SK-N-SH (cell line): Measurements from ENCODE around the gene VGLL4. TPM values are rescaled to one million over a fixed set of nuclear protein-coding genes. Genes with fewer than 3 reads are reported as not detected.

Source experiments
- CTCF ChIA-PET: fragments of 300-600, 350-600 bp; formaldehyde crosslinking; extraction: SDS; loops from one replicate; lab custom pipeline; 2021; lab: Yijun Ruan, JAX
- POLR2A ChIA-PET: fragments of 350-600 bp; sonication (Branson Sonifier 250); formaldehyde crosslinking; extraction: SDS; loops from one replicate; lab custom pipeline; 2020; ENCODE audit warnings: antibody characterized with exemption, inconsistent platforms; lab: Yijun Ruan, JAX
- DNase-seq: peaks from one replicate; pipeline ENCODE4 v3.0.0; 2012
- H2AFZ ChIP-seq: fragments of 200-600 bp; sonication (generic); 2 replicates; pipeline ENCODE4 v1.8.1; 2016; ENCODE audit warnings: antibody characterized with exemption, mild to moderate bottlenecking, low read depth
- H3F3A ChIP-seq: fragments of 200-600 bp; sonication (generic); replicated peaks from 2 replicates; pipeline ENCODE3; 2016; ENCODE audit warnings: antibody characterized with exemption, mild to moderate bottlenecking; ENCODE audit not compliant: insufficient read depth
- H3K27ac ChIP-seq, 2 experiments: fragments of 200-500 bp in 1 of 2; fragments of 200-600 bp in 1 of 2; sonication (Bioruptor generic) in 1 of 2; sonication (generic), shearing (Covaris generic) in 1 of 2; 2 replicates each; pipeline versions ENCODE4 v1.5.1 to v1.6.1; 2014 to 2016; ENCODE audit warnings: low read depth in 2 of 2, inconsistent platforms in 1 of 2, low read length in 1 of 2, mild to moderate bottlenecking in 1 of 2, mixed read lengths in 1 of 2
- H3K27me3 ChIP-seq: fragments of 200-600 bp; sonication (generic), shearing (Covaris generic); 2 replicates; pipeline ENCODE4 v1.6.1; 2016; ENCODE audit warnings: mixed run types; ENCODE audit not compliant: insufficient read depth
- H3K36me3 ChIP-seq, 2 experiments: fragments of 200-500 bp in 1 of 2; fragments of 200-600 bp in 1 of 2; sonication (Bioruptor generic) in 1 of 2; sonication (generic) in 1 of 2; replicated peaks in 1 of 2; 2 replicates each; pipeline versions ENCODE3 to v1.5.1; 2014 to 2016; ENCODE audit warnings: low read length in 1 of 2, mild to moderate bottlenecking in 1 of 2; ENCODE audit not compliant: insufficient read depth in 2 of 2, control insufficient read depth in 1 of 2
- H3K4me1 ChIP-seq, 2 experiments: fragments of 200-500 bp in 1 of 2; fragments of 200-600 bp in 1 of 2; sonication (Bioruptor generic) in 1 of 2; sonication (generic), shearing (Covaris generic) in 1 of 2; 2 replicates each; pipeline versions ENCODE4 v1.5.1 to v1.6.1; 2014 to 2016; ENCODE audit warnings: low read depth in 1 of 2, low read length in 1 of 2, mixed run types in 1 of 2; ENCODE audit not compliant: insufficient read depth in 2 of 2, control insufficient read depth in 1 of 2
- H3K4me2 ChIP-seq: fragments of 200-600 bp; sonication (generic), shearing (Covaris generic); 2 replicates; pipeline ENCODE4 v1.6.1; 2017; ENCODE audit warnings: mixed run types
- H3K4me3 ChIP-seq, 2 experiments: fragments of 200-500 bp in 1 of 2; fragments of 200-600 bp in 1 of 2; sonication (Bioruptor generic) in 1 of 2; sonication (generic), shearing (Covaris generic) in 1 of 2; 2 replicates each; pipeline versions ENCODE4 v1.5.1 to v1.8.1; 2014 to 2016; ENCODE audit warnings: low read depth in 2 of 2, inconsistent platforms in 1 of 2, low read length in 1 of 2, mild to moderate bottlenecking in 1 of 2, mixed read lengths in 1 of 2, moderate library complexity in 1 of 2
- H3K79me2 ChIP-seq: fragments of 200-600 bp; sonication (generic); 2 replicates; pipeline ENCODE4 v1.8.1; 2017; ENCODE audit warnings: mild to moderate bottlenecking; ENCODE audit not compliant: insufficient read depth
- H3K9ac ChIP-seq: fragments of 200-600 bp; sonication (generic); 2 replicates; pipeline ENCODE4 v1.6.1; 2017; ENCODE audit warnings: mixed run types
- H3K9me2 ChIP-seq: fragments of 200-600 bp; sonication (generic); 2 replicates; pipeline ENCODE4 v1.6.1; 2017; ENCODE audit warnings: mixed run types
- H3K9me3 ChIP-seq: fragments of 200-600 bp; sonication (generic); 2 replicates; pipeline ENCODE4 v1.6.1; 2017; ENCODE audit warnings: mixed run types, mild to moderate bottlenecking, moderate library complexity
- H4K20me1 ChIP-seq: fragments of 200-600 bp; sonication (generic); 2 replicates; pipeline ENCODE4 v1.6.1; 2017; ENCODE audit warnings: mild to moderate bottlenecking, mixed run types; ENCODE audit not compliant: insufficient read depth
- CHD2 ChIP-seq: fragments of 150-350 bp; IDR thresholded peaks from 2 replicates; pipeline ENCODE4 v1.6.1; 2018; ENCODE audit warnings: low read length; ENCODE audit not compliant: partially characterized antibody
- ELF1 ChIP-seq: IDR thresholded peaks from 2 replicates; pipeline ENCODE4 v1.4.0; 2012
- EP300 ChIP-seq, 2 experiments: IDR thresholded peaks; 2 replicates each; pipeline versions ENCODE4 v1.4.0 to v1.6.1; 2012; ENCODE audit warnings: borderline replicate concordance in 1 of 2, low read depth in 1 of 2, low read length in 1 of 2
- EZH2phosphoT487 ChIP-seq: fragments of 200-600 bp; sonication (generic); IDR thresholded peaks from 2 replicates; pipeline ENCODE4 v1.6.1; 2017; ENCODE audit warnings: low read depth, mixed run types, mild to moderate bottlenecking, antibody characterized with exemption, moderate library complexity, borderline replicate concordance
- FOXJ3 ChIP-seq: sonication (generic); formaldehyde crosslinking; IDR thresholded peaks from 2 replicates; pipeline ENCODE4 v1.5.1; 2020; ENCODE audit warnings: mild to moderate bottlenecking, missing genetic modification reagents
- GABPA ChIP-seq: IDR thresholded peaks from 2 replicates; pipeline ENCODE4 v1.4.0; 2012; ENCODE audit warnings: low read depth, mild to moderate bottlenecking
- GATA2 ChIP-seq: sonication (generic); formaldehyde crosslinking; IDR thresholded peaks from 2 replicates; pipeline ENCODE4 v1.5.0; 2020; ENCODE audit warnings: mild to moderate bottlenecking, missing genetic modification reagents
- JUND ChIP-seq: IDR thresholded peaks from 2 replicates; pipeline ENCODE4 v1.4.0; 2012
- MEF2A ChIP-seq: IDR thresholded peaks from 2 replicates; pipeline ENCODE4 v1.4.0; 2012; ENCODE audit warnings: low read depth, borderline replicate concordance
- NFIC ChIP-seq: IDR thresholded peaks from 2 replicates; pipeline ENCODE4 v1.4.0; 2012; ENCODE audit warnings: borderline replicate concordance
- POLR2AphosphoS5 ChIP-seq: IDR thresholded peaks from 2 replicates; pipeline ENCODE4 v1.6.1; 2012; ENCODE audit warnings: low read depth, low read length
- RFX5 ChIP-seq: IDR thresholded peaks from 2 replicates; pipeline ENCODE4 v1.6.1; 2012; ENCODE audit warnings: mild to moderate bottlenecking, improper control_type of control experiment, low read length
- SIN3A ChIP-seq: IDR thresholded peaks from 2 replicates; pipeline ENCODE4 v1.6.1; 2012; ENCODE audit warnings: low read depth, mild to moderate bottlenecking, low read length, moderate library complexity, borderline replicate concordance
- SMC3 ChIP-seq: IDR thresholded peaks from 2 replicates; pipeline ENCODE4 v1.6.1; 2012; ENCODE audit warnings: low read depth, low read length, improper control_type of control experiment
- TAF1 ChIP-seq: IDR thresholded peaks from 2 replicates; pipeline ENCODE4 v1.6.1; 2012; ENCODE audit warnings: low read depth, mild to moderate bottlenecking, low read length, moderate library complexity, borderline replicate concordance
- TCF12 ChIP-seq: IDR thresholded peaks from 2 replicates; pipeline ENCODE4 v1.4.0; 2012
- TEAD4 ChIP-seq: IDR thresholded peaks from 2 replicates; pipeline ENCODE4 v1.4.0; 2012; ENCODE audit warnings: mild to moderate bottlenecking, borderline replicate concordance; ENCODE audit not compliant: insufficient read depth
- WGBS: methylation state at CpG from one replicate; pipeline ENCODE4 v1.1.6; 2017; ENCODE audit warnings: low lambda C conversion rate; 5-methylcytosine and 5-hydroxymethylcytosine counted together
- polyA plus RNA-seq, 3 experiments: library from polyadenylated mRNA; depleted of rRNA; stranded (reverse); fragments of >200 nt; gene quantifications; 2 replicates each; pipeline ENCODE4 v1.2.3, GENCODE V29; 2012
- TF ChIP-seq, protein P1 (sequence below): IDR thresholded peaks from 2 replicates; pipeline ENCODE4 v1.4.0; 2012; ENCODE audit warnings: low read depth, borderline replicate concordance
- TF ChIP-seq, protein P2 (sequence below): fragments of 200-600 bp; sonication (generic); IDR thresholded peaks from 2 replicates; pipeline ENCODE4 v1.6.1; 2017; ENCODE audit warnings: antibody characterized with exemption, mild to moderate bottlenecking, moderate library complexity
- TF ChIP-seq, protein P3 (sequence below): IDR thresholded peaks from 2 replicates; pipeline ENCODE4; 2012
- TF ChIP-seq, protein P4 (sequence below): IDR thresholded peaks from 2 replicates; pipeline ENCODE4 v1.4.0; 2012; ENCODE audit warnings: low read depth, borderline replicate concordance

The VGLL4 gene
- polyA plus RNA-seq, 1 of the 3 experiments (the other 2 are of a cell fraction) = 48.9 TPM

DNA sequence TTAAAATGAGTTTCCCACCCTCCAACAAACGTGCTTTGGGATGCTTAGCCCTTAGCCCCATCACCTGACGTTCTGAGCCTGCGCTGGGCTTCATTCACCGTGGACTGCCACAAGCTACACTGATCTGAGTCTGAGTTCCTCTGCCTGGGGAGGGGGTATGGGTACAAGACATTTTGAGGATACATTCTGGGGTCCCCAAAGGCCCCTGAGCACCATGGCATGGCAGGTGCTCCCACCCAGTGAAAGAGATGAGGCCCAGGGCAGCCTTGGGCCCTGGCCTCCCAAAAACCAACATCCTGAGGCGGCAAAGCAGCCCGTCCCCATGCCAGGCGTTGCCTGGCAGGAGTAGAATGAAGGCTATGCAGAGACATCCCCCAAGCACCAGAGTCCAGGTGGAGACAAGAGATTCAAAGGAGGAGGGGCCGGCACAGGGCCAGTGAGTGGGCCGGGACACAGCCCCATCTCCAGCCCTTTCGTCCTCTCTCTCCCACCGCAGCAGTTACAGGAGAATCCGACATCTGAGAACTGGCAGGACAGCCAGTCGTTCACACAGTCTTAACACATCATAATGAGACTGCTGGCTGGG lies 74.5 kb downstream of the VGLL4 start:
- peaks cover 25% of the 10 kb centered on the region; the same call in 1 of the 2 replicates for H4K20me1 ChIP-seq
- TF ChIP-seq GATA2 (CRISPR knock-in tag) (no peak), GABPA (no peak)
- TF ChIP-seq, all 33 proteins: peak for 0
- Histone ChIP-seq H3K4me1 (peaks cover 14 to 15% of the 10 kb centered on the region in 2 experiments; a peak in 3 of 4 replicates), H3K9me3 (no peaks in the 10 kb centered on the region), H3K9ac (peak overlapping the region; percentile 75), H2AFZ (no peak overlapping the region), H3K27me3 (no peaks in the 10 kb centered on the region), H3K27ac (peak overlapping the region; percentile 67 to 99; a peak in 3 of 4 replicates), H3K36me3 (peaks cover 11 to 20% of the 10 kb centered on the region in 2 experiments), H3K79me2 (peaks cover 90% of the 10 kb centered on the region), H3F3A (peaks cover 33% of the 10 kb centered on the region), H3K4me2 (peak overlapping the region; percentile 81), H3K4me3 (peak overlapping the region in 1 of 2 experiments; percentile 59; a peak in 3 of 4 replicates), H3K9me2 (no peaks in the 10 kb centered on the region)
- ChIA-PET CTCF (no interaction called here), POLR2A (no interaction called here)
- WGBS = 89% methylated on average over 8 of the region's 13 CpGs
- DNase-seq = no peak

DNA sequence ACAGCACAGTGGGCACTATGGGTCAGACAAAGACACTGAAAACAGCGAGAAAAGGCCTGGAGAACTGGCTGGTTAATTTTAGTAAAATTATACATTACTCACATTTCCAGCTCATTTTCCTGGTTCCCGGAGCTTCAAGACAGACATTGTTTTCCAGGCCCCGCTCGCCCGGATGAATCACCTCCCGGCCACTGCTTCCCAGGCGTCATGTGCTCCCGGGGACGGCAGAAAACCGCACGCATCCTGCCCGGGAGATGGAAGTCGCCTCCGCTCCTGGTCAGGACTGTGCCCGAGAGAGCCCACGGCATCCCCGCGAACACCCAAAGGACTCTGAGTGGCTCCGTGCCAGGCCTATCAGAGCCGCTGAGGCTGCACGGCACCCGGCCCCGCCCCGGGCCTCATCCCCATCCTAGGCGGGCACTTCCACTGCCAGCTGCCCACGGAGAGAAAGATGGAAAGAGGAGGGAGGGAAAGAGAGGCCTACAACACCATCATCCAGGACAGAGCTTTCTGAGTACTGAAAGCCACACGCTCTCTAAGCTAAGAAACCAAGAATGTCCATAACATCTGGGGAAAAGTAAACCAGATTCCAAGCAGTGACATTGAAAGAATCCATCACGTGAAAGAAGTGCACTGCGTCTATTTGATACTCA lies 75.1 kb downstream of the VGLL4 start:
- Histone ChIP-seq H2AFZ (no peak overlapping the region), H3K27ac (peak overlapping the region; percentile 77 to 99), H3K27me3 (no peaks in the 10 kb centered on the region), H3K4me1 (peaks cover 14 to 15% of the 10 kb centered on the region in 2 experiments; a peak in 3 of 4 replicates), H3K4me3 (peak overlapping the region; percentile 20 to 59; a peak in 3 of 4 replicates), H3K79me2 (peaks cover 90% of the 10 kb centered on the region), H4K20me1 (peaks cover 28% of the 10 kb centered on the region), H3K9me3 (no peaks in the 10 kb centered on the region), H3K9ac (peak overlapping the region; percentile 75), H3F3A (peaks cover 33% of the 10 kb centered on the region), H3K4me2 (peak overlapping the region; percentile 81), H3K36me3 (peaks cover 10 to 25% of the 10 kb centered on the region in 2 experiments), H3K9me2 (no peaks in the 10 kb centered on the region)
- 10% methylated on average over 25 of the region's 29 CpGs for WGBS
- CTCF ChIA-PET = no interaction called here
- no peak for DNase-seq
- POLR2A ChIA-PET = no interaction called here
- TF ChIP-seq JUND (peak; percentile 70; the same call in 1 of the 2 replicates), TEAD4 (no peak; the same call in none of the 2 replicates), EP300 (IDR thresholded peaks at IDR 0.05; ENCODE audit: borderline replicate concordance in 1 of 2, low read depth in 1 of 2, low read length in 1 of 2) (peak in 1 of 2 experiments; percentile 75; a peak in 2 of 4 replicates), TCF12 (peak; percentile 61), GABPA (0 out of 2 replicates have a peak, but pooled peaks have one; percentile 34), POLR2AphosphoS5 (no peak; the same call in 1 of the 2 replicates), SMC3 (no peak), FOXJ3 (no peak), TAF1 (peak; percentile 48; the same call in 1 of the 2 replicates), MEF2A (peak; percentile 42; the same call in 1 of the 2 replicates), ELF1 (peak; percentile 13; the same call in 1 of the 2 replicates), RFX5 (no peak), EZH2phosphoT487 (no peak), CHD2 (no peak), SIN3A (0 out of 2 replicates have a peak, but pooled peaks have one; percentile 12), NFIC (peak; percentile 70)
- TF ChIP-seq, protein P1, sequence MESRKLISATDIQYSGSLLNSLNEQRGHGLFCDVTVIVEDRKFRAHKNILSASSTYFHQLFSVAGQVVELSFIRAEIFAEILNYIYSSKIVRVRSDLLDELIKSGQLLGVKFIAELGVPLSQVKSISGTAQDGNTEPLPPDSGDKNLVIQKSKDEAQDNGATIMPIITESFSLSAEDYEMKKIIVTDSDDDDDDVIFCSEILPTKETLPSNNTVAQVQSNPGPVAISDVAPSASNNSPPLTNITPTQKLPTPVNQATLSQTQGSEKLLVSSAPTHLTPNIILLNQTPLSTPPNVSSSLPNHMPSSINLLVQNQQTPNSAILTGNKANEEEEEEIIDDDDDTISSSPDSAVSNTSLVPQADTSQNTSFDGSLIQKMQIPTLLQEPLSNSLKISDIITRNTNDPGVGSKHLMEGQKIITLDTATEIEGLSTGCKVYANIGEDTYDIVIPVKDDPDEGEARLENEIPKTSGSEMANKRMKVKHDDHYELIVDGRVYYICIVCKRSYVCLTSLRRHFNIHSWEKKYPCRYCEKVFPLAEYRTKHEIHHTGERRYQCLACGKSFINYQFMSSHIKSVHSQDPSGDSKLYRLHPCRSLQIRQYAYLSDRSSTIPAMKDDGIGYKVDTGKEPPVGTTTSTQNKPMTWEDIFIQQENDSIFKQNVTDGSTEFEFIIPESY = 0 out of 2 replicates have a peak, but pooled peaks have one; percentile 60
- TF ChIP-seq, protein P2, sequence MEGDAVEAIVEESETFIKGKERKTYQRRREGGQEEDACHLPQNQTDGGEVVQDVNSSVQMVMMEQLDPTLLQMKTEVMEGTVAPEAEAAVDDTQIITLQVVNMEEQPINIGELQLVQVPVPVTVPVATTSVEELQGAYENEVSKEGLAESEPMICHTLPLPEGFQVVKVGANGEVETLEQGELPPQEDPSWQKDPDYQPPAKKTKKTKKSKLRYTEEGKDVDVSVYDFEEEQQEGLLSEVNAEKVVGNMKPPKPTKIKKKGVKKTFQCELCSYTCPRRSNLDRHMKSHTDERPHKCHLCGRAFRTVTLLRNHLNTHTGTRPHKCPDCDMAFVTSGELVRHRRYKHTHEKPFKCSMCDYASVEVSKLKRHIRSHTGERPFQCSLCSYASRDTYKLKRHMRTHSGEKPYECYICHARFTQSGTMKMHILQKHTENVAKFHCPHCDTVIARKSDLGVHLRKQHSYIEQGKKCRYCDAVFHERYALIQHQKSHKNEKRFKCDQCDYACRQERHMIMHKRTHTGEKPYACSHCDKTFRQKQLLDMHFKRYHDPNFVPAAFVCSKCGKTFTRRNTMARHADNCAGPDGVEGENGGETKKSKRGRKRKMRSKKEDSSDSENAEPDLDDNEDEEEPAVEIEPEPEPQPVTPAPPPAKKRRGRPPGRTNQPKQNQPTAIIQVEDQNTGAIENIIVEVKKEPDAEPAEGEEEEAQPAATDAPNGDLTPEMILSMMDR = no peak
- TF ChIP-seq, protein P3, sequence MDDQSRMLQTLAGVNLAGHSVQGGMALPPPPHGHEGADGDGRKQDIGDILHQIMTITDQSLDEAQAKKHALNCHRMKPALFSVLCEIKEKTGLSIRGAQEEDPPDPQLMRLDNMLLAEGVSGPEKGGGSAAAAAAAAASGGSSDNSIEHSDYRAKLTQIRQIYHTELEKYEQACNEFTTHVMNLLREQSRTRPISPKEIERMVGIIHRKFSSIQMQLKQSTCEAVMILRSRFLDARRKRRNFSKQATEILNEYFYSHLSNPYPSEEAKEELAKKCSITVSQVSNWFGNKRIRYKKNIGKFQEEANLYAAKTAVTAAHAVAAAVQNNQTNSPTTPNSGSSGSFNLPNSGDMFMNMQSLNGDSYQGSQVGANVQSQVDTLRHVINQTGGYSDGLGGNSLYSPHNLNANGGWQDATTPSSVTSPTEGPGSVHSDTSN = peak; percentile 71
- TF ChIP-seq, protein P4, sequence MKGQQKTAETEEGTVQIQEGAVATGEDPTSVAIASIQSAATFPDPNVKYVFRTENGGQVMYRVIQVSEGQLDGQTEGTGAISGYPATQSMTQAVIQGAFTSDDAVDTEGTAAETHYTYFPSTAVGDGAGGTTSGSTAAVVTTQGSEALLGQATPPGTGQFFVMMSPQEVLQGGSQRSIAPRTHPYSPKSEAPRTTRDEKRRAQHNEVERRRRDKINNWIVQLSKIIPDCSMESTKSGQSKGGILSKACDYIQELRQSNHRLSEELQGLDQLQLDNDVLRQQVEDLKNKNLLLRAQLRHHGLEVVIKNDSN = peak; percentile 77
